Peyer's patch (tissue), 4 donors: ENCODE data around the gene PPIL6. TPM values are rescaled to one million over a fixed set of nuclear protein-coding genes. Genes with fewer than 3 reads are reported as not detected.
"Not testable (repeated sequence)": the region's sequence is repeated elsewhere in the genome, so short reads cannot be mapped to it uniquely, and the experiment has no call there.

Experiments
- DNase-seq, 3 donors: peaks; one replicate each; pipeline ENCODE4 v3.0.0-alpha.2; 2017 to 2019
- H3K27ac ChIP-seq, 4 donors: fragments of 200-600 bp; sonication (generic); one replicate each; pipeline ENCODE4 v1.5.1; 2016 to 2019
- H3K27me3 ChIP-seq, 2 donors: fragments of 200-600 bp; sonication (generic); one replicate each; pipeline ENCODE4 v1.5.1; 2019
- H3K36me3 ChIP-seq, 3 donors: fragments of 200-600 bp; sonication (generic); one replicate each; pipeline ENCODE4 v1.5.1; 2016 to 2019
- H3K4me1 ChIP-seq, 4 donors: fragments of 200-600 bp; sonication (generic); one replicate each; pipeline ENCODE4 v1.5.1; 2016 to 2019
- H3K4me3 ChIP-seq, 4 donors: fragments of 200-600 bp; sonication (generic); 1 replicate in 3 of 4; 2 replicates in 1 of 4; pipeline ENCODE4 v1.5.1; 2016 to 2019; ENCODE audit warnings: mild to moderate bottlenecking in 1 of 4
- H3K9me3 ChIP-seq, 4 donors: fragments of 200-600 bp; sonication (generic); one replicate each; pipeline ENCODE4 v1.5.1; 2016 to 2019; ENCODE audit warnings: mild to moderate bottlenecking in 1 of 4
- CTCF ChIP-seq, 6 experiments: fragments of 450-650 bp in 4 of 6; fragments of 200-600 bp in 2 of 6; sonication (generic) in 1 of 6; IDR thresholded peaks; one replicate each; pipeline ENCODE4 v1.5.1; 2017 to 2019; ENCODE audit warnings: antibody characterized with exemption in 6 of 6, mild to moderate bottlenecking in 3 of 6, moderate library complexity in 1 of 6
- POLR2A ChIP-seq, 2 donors: fragments of 450-650 bp; IDR thresholded peaks; one replicate each; pipeline ENCODE4 v1.5.1; 2017; ENCODE audit warnings: antibody characterized with exemption in 2 of 2, mild to moderate bottlenecking in 2 of 2, moderate library complexity in 2 of 2
- total RNA-seq, 4 donors: library from RNA; depleted of rRNA; stranded (reverse); fragments of >200 nt; gene quantifications; one replicate each; pipeline ENCODE4 v1.1.0, GENCODE V29; 2016

The PPIL6 gene
- total RNA-seq, 4 donors from 2014 or later = 0.27 to 0.53 TPM; not detected in 2

- H3K9me3 ChIP-seq = no peaks in the 10 kb centered on the region
- peaks cover 0 to 12% (median 0%) of the 10 kb centered on the region in 4 donors for H3K4me1 ChIP-seq
- peak overlapping the region in 2 of 4 donors; percentile 58 to 64 for H3K27ac ChIP-seq
- H3K36me3 ChIP-seq = peaks cover 0 to 56% (median 0%) of the 10 kb centered on the region in 3 donors
- no peak for TF ChIP-seq CTCF (IDR thresholded peaks at IDR 0.05)
- TF ChIP-seq POLR2A (IDR thresholded peaks at IDR 0.05) = no peak
- H3K4me3 ChIP-seq = no peak overlapping the region
- DNase-seq = peak in 1 of 3 donors; percentile 67
- no peaks in the 10 kb centered on the region for H3K27me3 ChIP-seq
These were observed 25.3 kb upstream of the PPIL6 start for GRCh38 chr6:109465772-109466171.

- DNase-seq = no peak
- Histone ChIP-seq H3K36me3 (peaks cover 0 to 37% (median 0%) of the 10 kb centered on the region in 3 donors), H3K9me3 (no peaks in the 10 kb centered on the region), H3K4me3 (no peak overlapping the region), H3K4me1 (peaks cover 0 to 19% (median 8%) of the 10 kb centered on the region in 4 donors), H3K27ac (no peak overlapping the region), H3K27me3 (no peaks in the 10 kb centered on the region)
- TF ChIP-seq POLR2A (IDR thresholded peaks at IDR 0.05) (no peak), CTCF (IDR thresholded peaks at IDR 0.05) (no peak)
These were observed 21.5 kb upstream of the PPIL6 start for GRCh38 chr6:109461733-109462526.

- not testable (repeated sequence) for H3K4me3 ChIP-seq, DNase-seq, H3K27ac ChIP-seq, H3K9me3 ChIP-seq, H3K27me3 ChIP-seq
- Histone ChIP-seq H3K36me3 (peaks cover 0 to 30% (median 0%) of the 10 kb centered on the region in 3 donors), H3K4me1 (peaks cover 0 to 18% (median 12%) of the 10 kb centered on the region in 4 donors)
These were observed 20.8 kb upstream of the PPIL6 start for GRCh38 chr6:109461205-109461604.

- H3K27ac ChIP-seq = no peak overlapping the region
- H3K9me3 ChIP-seq = no peaks in the 10 kb centered on the region
- H3K27me3 ChIP-seq = no peaks in the 10 kb centered on the region
- DNase-seq = peak in 1 of 3 donors; percentile 17
- no peak overlapping the region for H3K4me3 ChIP-seq
- peaks cover 0 to 21% (median 0%) of the 10 kb centered on the region in 3 donors for H3K36me3 ChIP-seq
- TF ChIP-seq CTCF (IDR thresholded peaks at IDR 0.05) (no peak), POLR2A (IDR thresholded peaks at IDR 0.05) (no peak)
- peaks cover 0 to 22% (median 12%) of the 10 kb centered on the region in 4 donors for H3K4me1 ChIP-seq
These were observed 19.9 kb upstream of the PPIL6 start for GRCh38 chr6:109460161-109460829.

GRCh38 chr6:109458774-109459531 lies 18.5 kb upstream of the PPIL6 start:
- peak in 2 of 3 donors; percentile 61 to 62 for DNase-seq
- no peaks in the 10 kb centered on the region for H3K27me3 ChIP-seq
- H3K4me3 ChIP-seq = no peak overlapping the region
- no peaks in the 10 kb centered on the region for H3K9me3 ChIP-seq
- peaks cover 0 to 28% (median 19%) of the 10 kb centered on the region in 4 donors for H3K4me1 ChIP-seq
- TF ChIP-seq CTCF (IDR thresholded peaks at IDR 0.05) (no peak), POLR2A (IDR thresholded peaks at IDR 0.05) (no peak)
- peak overlapping the region in 2 of 4 donors; percentile 6 to 96 for H3K27ac ChIP-seq
- peaks cover 0 to 15% (median 0%) of the 10 kb centered on the region in 3 donors for H3K36me3 ChIP-seq
